Measurements from ENCODE around the gene PKIG.

- TF ChIP-seq CTCF (conservative IDR thresholded peaks at IDR 0.05) (no peak), ZFX (IDR thresholded peaks at IDR 0.05) (no peak)
Measured at GRCh38 chr20:44549123-44549522, 33.3 kb upstream of the PKIG start.

Data from C4-2B (cell line).